ENCODE data around the gene DAZL. TPM values are rescaled to one million over a fixed set of nuclear protein-coding genes. Genes with fewer than 3 reads are reported as not detected.

The DAZL gene
- total RNA-seq, 1 donor from 2014 or later, result not detected

DNA sequence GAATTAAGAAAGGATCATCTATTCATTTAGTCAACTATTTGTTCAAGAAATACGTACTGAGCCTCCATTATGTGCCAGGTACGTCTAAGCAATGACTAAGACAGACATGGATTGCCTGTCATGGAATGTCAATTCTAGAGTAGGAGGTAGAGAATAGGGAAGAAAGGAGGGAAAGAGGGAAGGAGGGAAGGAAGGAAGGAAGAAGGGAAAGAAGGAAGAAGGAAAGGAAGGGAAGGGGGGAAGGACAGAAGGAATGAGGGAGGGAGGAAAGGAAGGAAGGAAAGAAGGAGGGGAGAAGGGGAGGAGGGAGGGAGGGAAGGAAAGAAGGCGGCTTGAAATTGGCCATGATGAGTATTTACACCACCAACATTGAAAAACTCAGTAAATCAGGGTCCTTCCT lies 52.5 kb downstream of the DAZL start:
- Histone ChIP-seq H3K36me3 (ENCODE audit: control insufficient read depth, insufficient read depth, low read length) (no peaks in the 10 kb centered on the region), H3K27me3 (ENCODE audit: control insufficient read depth, insufficient read depth, low read length) (no peaks in the 10 kb centered on the region), H3K4me3 (ENCODE audit: low read depth, low read length) (no peak overlapping the region)
- FAIRE-seq (no peak), DNase-seq (ENCODE audit: low read depth) (no peak)
- TF ChIP-seq, protein P1, sequence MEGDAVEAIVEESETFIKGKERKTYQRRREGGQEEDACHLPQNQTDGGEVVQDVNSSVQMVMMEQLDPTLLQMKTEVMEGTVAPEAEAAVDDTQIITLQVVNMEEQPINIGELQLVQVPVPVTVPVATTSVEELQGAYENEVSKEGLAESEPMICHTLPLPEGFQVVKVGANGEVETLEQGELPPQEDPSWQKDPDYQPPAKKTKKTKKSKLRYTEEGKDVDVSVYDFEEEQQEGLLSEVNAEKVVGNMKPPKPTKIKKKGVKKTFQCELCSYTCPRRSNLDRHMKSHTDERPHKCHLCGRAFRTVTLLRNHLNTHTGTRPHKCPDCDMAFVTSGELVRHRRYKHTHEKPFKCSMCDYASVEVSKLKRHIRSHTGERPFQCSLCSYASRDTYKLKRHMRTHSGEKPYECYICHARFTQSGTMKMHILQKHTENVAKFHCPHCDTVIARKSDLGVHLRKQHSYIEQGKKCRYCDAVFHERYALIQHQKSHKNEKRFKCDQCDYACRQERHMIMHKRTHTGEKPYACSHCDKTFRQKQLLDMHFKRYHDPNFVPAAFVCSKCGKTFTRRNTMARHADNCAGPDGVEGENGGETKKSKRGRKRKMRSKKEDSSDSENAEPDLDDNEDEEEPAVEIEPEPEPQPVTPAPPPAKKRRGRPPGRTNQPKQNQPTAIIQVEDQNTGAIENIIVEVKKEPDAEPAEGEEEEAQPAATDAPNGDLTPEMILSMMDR (IDR thresholded peaks at IDR 0.05; ENCODE audit: insufficient read depth, low read length, severe bottlenecking), result no peak

- DNase-seq (ENCODE audit: low read depth), result no peak
- Histone ChIP-seq H3K36me3 (ENCODE audit: control insufficient read depth, insufficient read depth, low read length) (no peaks in the 10 kb centered on the region), H3K4me3 (ENCODE audit: low read depth, low read length) (no peak overlapping the region), H3K27me3 (ENCODE audit: control insufficient read depth, insufficient read depth, low read length) (no peaks in the 10 kb centered on the region)
- TF ChIP-seq, protein P1 (IDR thresholded peaks at IDR 0.05; ENCODE audit: insufficient read depth, low read length, severe bottlenecking), result no peak
- FAIRE-seq, result no peak
Measured at GRCh38 chr3:16551342-16551976, 53.8 kb downstream of the DAZL start.

- peak overlapping the region; percentile 4 for H3K4me3 ChIP-seq (ENCODE audit: low read depth, low read length)
- peak; percentile 83 for DNase-seq (ENCODE audit: low read depth)
- peak; percentile 91 for FAIRE-seq
- no peaks in the 10 kb centered on the region for H3K36me3 ChIP-seq (ENCODE audit: control insufficient read depth, insufficient read depth, low read length)
- no peaks in the 10 kb centered on the region for H3K27me3 ChIP-seq (ENCODE audit: control insufficient read depth, insufficient read depth, low read length)
- TF ChIP-seq, protein P1 (IDR thresholded peaks at IDR 0.05; ENCODE audit: insufficient read depth, low read length, severe bottlenecking), result peak; percentile 82
Measured at GRCh38 chr3:16550676-16551341, 54.4 kb downstream of the DAZL start.

- Histone ChIP-seq H3K36me3 (ENCODE audit: control insufficient read depth, insufficient read depth, low read length) (no peaks in the 10 kb centered on the region), H3K27me3 (ENCODE audit: control insufficient read depth, insufficient read depth, low read length) (no peaks in the 10 kb centered on the region), H3K4me3 (ENCODE audit: low read depth, low read length) (peak overlapping the region; percentile 4)
- TF ChIP-seq, protein P1 (IDR thresholded peaks at IDR 0.05; ENCODE audit: insufficient read depth, low read length, severe bottlenecking), result no peak
- DNase-seq (ENCODE audit: low read depth), result peak; percentile 37
- no peak for FAIRE-seq
Measured at GRCh38 chr3:16550305-16550675, 54.9 kb downstream of the DAZL start.

- FAIRE-seq, result no peak
Measured at GRCh38 chr3:16548721-16549120, 56.5 kb downstream of the DAZL start.

More at GRCh38 chr3:16548721-16549120, 56.5 kb downstream of the DAZL start:
- Histone ChIP-seq H3K4me3 (ENCODE audit: low read depth, low read length) (no peak overlapping the region), H3K27me3 (ENCODE audit: control insufficient read depth, insufficient read depth, low read length) (no peaks in the 10 kb centered on the region), H3K36me3 (ENCODE audit: control insufficient read depth, insufficient read depth, low read length) (no peaks in the 10 kb centered on the region)
- TF ChIP-seq, protein P1 (IDR thresholded peaks at IDR 0.05; ENCODE audit: insufficient read depth, low read length, severe bottlenecking), result no peak
- peak; percentile 95 for DNase-seq (ENCODE audit: low read depth)

Data from bronchial epithelial cell (primary cell).